ENCODE data around the gene PTPRM.

Gene PTPRM

GRCh38 chr18:7537145-7537544 is 30.0 kb upstream of the PTPRM start:
- TF ChIP-seq CTCF (conservative IDR thresholded peaks at IDR 0.05; ENCODE audit: low read depth, low read length): no peak
- Histone ChIP-seq H3K27me3 (ENCODE audit: insufficient read depth, low read depth) (no peaks in the 10 kb centered on the region), H3K4me3 (IDR thresholded peaks at IDR 0.05; ENCODE audit: insufficient read depth, low read depth, low read length) (no peak overlapping the region), H3K4me2 (no peak overlapping the region), H3K4me1 (ENCODE audit: low read depth, poor library complexity, severe bottlenecking) (no peaks in the 10 kb centered on the region), H2AFZ (ENCODE audit: low read depth) (no peak overlapping the region), H3K79me2 (ENCODE audit: insufficient read depth, low read depth) (no peaks in the 10 kb centered on the region), H4K20me1 (ENCODE audit: insufficient read depth) (no peaks in the 10 kb centered on the region), H3K36me3 (ENCODE audit: insufficient read depth) (no peaks in the 10 kb centered on the region), H3K27ac (no peak overlapping the region), H3K9ac (no peak overlapping the region)

GRCh38 chr18:7541835-7542234 is 25.3 kb upstream of the PTPRM start:
- TF ChIP-seq CTCF (conservative IDR thresholded peaks at IDR 0.05; ENCODE audit: low read depth, low read length): no peak

GRCh38 chr18:7544686-7545085 is 22.4 kb upstream of the PTPRM start:
- H3K4me2 ChIP-seq: no peak overlapping the region
- no peak overlapping the region for H3K4me3 ChIP-seq (IDR thresholded peaks at IDR 0.05; ENCODE audit: insufficient read depth, low read depth, low read length)
- no peak for TF ChIP-seq CTCF (conservative IDR thresholded peaks at IDR 0.05; ENCODE audit: low read depth, low read length)
- H2AFZ ChIP-seq (ENCODE audit: low read depth): no peak overlapping the region
- H4K20me1 ChIP-seq (ENCODE audit: insufficient read depth): no peaks in the 10 kb centered on the region
- no peaks in the 10 kb centered on the region for H3K79me2 ChIP-seq (ENCODE audit: insufficient read depth, low read depth)
- no peaks in the 10 kb centered on the region for H3K27me3 ChIP-seq (ENCODE audit: insufficient read depth, low read depth)
- H3K36me3 ChIP-seq (ENCODE audit: insufficient read depth): no peaks in the 10 kb centered on the region
- H3K4me1 ChIP-seq (ENCODE audit: low read depth, poor library complexity, severe bottlenecking): no peaks in the 10 kb centered on the region
- no peak overlapping the region for H3K27ac ChIP-seq
- no peak overlapping the region for H3K9ac ChIP-seq

More at GRCh38 chr18:7541835-7542234, 25.3 kb upstream of the PTPRM start:
- Histone ChIP-seq H3K79me2 (ENCODE audit: insufficient read depth, low read depth) (no peaks in the 10 kb centered on the region), H4K20me1 (ENCODE audit: insufficient read depth) (no peaks in the 10 kb centered on the region), H3K9ac (no peak overlapping the region), H3K4me1 (ENCODE audit: low read depth, poor library complexity, severe bottlenecking) (no peaks in the 10 kb centered on the region), H3K27ac (no peak overlapping the region), H3K27me3 (ENCODE audit: insufficient read depth, low read depth) (no peaks in the 10 kb centered on the region), H2AFZ (ENCODE audit: low read depth) (no peak overlapping the region), H3K36me3 (ENCODE audit: insufficient read depth) (no peaks in the 10 kb centered on the region), H3K4me2 (no peak overlapping the region), H3K4me3 (IDR thresholded peaks at IDR 0.05; ENCODE audit: insufficient read depth, low read depth, low read length) (no peak overlapping the region)

GRCh38 chr18:7545734-7546133 is 21.4 kb upstream of the PTPRM start:
- no peak overlapping the region for H2AFZ ChIP-seq (ENCODE audit: low read depth)
- no peaks in the 10 kb centered on the region for H3K4me1 ChIP-seq (ENCODE audit: low read depth, poor library complexity, severe bottlenecking)
- no peaks in the 10 kb centered on the region for H3K79me2 ChIP-seq (ENCODE audit: insufficient read depth, low read depth)
- no peak overlapping the region for H3K9ac ChIP-seq
- H3K27ac ChIP-seq: no peak overlapping the region
- no peaks in the 10 kb centered on the region for H3K27me3 ChIP-seq (ENCODE audit: insufficient read depth, low read depth)
- H4K20me1 ChIP-seq (ENCODE audit: insufficient read depth): no peaks in the 10 kb centered on the region
- no peak overlapping the region for H3K4me2 ChIP-seq
- no peak overlapping the region for H3K4me3 ChIP-seq (IDR thresholded peaks at IDR 0.05; ENCODE audit: insufficient read depth, low read depth, low read length)
- no peak for TF ChIP-seq CTCF (conservative IDR thresholded peaks at IDR 0.05; ENCODE audit: low read depth, low read length)
- no peaks in the 10 kb centered on the region for H3K36me3 ChIP-seq (ENCODE audit: insufficient read depth)

Measured in KMS-11 (cell line).